H1 (cell line): ENCODE data around the gene AGXT2.

Source experiments
- CTCF ChIP-seq, 3 experiments: IDR thresholded peaks; 1 replicate in 2 of 3; 2 replicates in 1 of 3; pipeline versions ENCODE4 v1.5.1 to v1.6.1; 2011; ENCODE audit warnings: low read length in 3 of 3, mild to moderate bottlenecking in 3 of 3, inconsistent platforms in 2 of 3, low read depth in 1 of 3, moderate library complexity in 1 of 3; ENCODE audit not compliant: insufficient read depth in 1 of 3; ENCODE audit errors: control extremely low read depth in 1 of 3
- EZH2 ChIP-seq: fragments of 200-600 bp; sonication (generic); IDR thresholded peaks from 2 replicates; pipeline ENCODE4 v1.7.1; 2012; ENCODE audit warnings: low read depth, mild to moderate bottlenecking, moderate library complexity, low read length, inconsistent platforms; ENCODE audit not compliant: severe bottlenecking
- MAFK ChIP-seq: IDR thresholded peaks from 2 replicates; pipeline ENCODE4 v1.6.1; 2012; ENCODE audit warnings: low read depth, mild to moderate bottlenecking, improper control_type of control experiment, low read length
- NANOG ChIP-seq: IDR thresholded peaks from 2 replicates; pipeline ENCODE4 v1.6.1; 2011; ENCODE audit warnings: low read length, low read depth, mild to moderate bottlenecking, inconsistent platforms; ENCODE audit not compliant: insufficient read depth, poor library complexity, severe bottlenecking
- POLR2AphosphoS5 ChIP-seq: IDR thresholded peaks from 2 replicates; pipeline ENCODE4 v1.6.1; 2011; ENCODE audit warnings: low read depth, low read length
- RAD21 ChIP-seq, 2 experiments: IDR thresholded peaks in 1 of 2; conservative IDR thresholded peaks in 1 of 2; 2 replicates each; pipeline ENCODE4 v1.6.1; 2011; ENCODE audit warnings: low read depth in 2 of 2, low read length in 2 of 2, improper control_type of control experiment in 1 of 2, inconsistent platforms in 1 of 2, mild to moderate bottlenecking in 1 of 2, moderate library complexity in 1 of 2
- SRF ChIP-seq: IDR thresholded peaks from 2 replicates; pipeline ENCODE4 v1.6.1; 2011; ENCODE audit warnings: mild to moderate bottlenecking, low read depth, low read length, moderate library complexity

- peak in 2 of 3 experiments; percentile 51 to 70; a peak in 3 of 4 replicates for TF ChIP-seq CTCF (IDR thresholded peaks at IDR 0.05; ENCODE audit: control extremely low read depth in 1 of 3, insufficient read depth in 1 of 3, low read depth in 1 of 3, low read length in 3 of 3)
- TF ChIP-seq NANOG = no peak
- TF ChIP-seq EZH2 = no peak
- TF ChIP-seq MAFK = no peak
- TF ChIP-seq SRF = no peak
- TF ChIP-seq RAD21 (IDR thresholded peaks at IDR 0.05 in 1 of 2, conservative IDR thresholded peaks at IDR 0.05 in 1 of 2; ENCODE audit: low read depth in 2 of 2, low read length in 2 of 2) = peak; percentile 63 to 64
- no peak for TF ChIP-seq POLR2AphosphoS5
Measured at GRCh38 chr5:34957857-34958690, 89.7 kb downstream of the AGXT2 start.
